Keratinocyte (primary cell): Measurements from ENCODE around the gene AXIN1.

Experiments used
- CTCF ChIP-seq, 3 experiments: IDR thresholded peaks in 1 of 3; conservative IDR thresholded peaks in 1 of 3; optimal IDR thresholded peaks in 1 of 3; 2 replicates in 2 of 3; 3 replicates in 1 of 3; pipeline versions ENCODE3 to v1.5.1; 2011; ENCODE audit warnings: low read length in 3 of 3, mild to moderate bottlenecking in 3 of 3, moderate library complexity in 2 of 3, control low read depth in 1 of 3, inconsistent platforms in 1 of 3; ENCODE audit not compliant: insufficient read depth in 2 of 3; ENCODE audit errors: extremely low read depth in 1 of 3
- EZH2 ChIP-seq: IDR thresholded peaks from one replicate; pipeline ENCODE4 v1.6.1; 2012; ENCODE audit warnings: inconsistent platforms, mild to moderate bottlenecking, low read length, moderate library complexity

- TF ChIP-seq CTCF (optimal IDR thresholded peaks at IDR 0.05 in 1 of 3, IDR thresholded peaks at IDR 0.05 in 1 of 3, conservative IDR thresholded peaks at IDR 0.05 in 1 of 3; ENCODE audit: extremely low read depth in 1 of 3, insufficient read depth in 2 of 3, low read length in 3 of 3) = no peak
- TF ChIP-seq EZH2 = no peak
Observed at GRCh38 chr16:253833-254232, 98.7 kb downstream of the AXIN1 start.
